Pons (tissue), 1 donor: ENCODE results near the gene CSKMT.
"Not testable (repeated sequence)": the region's sequence is repeated elsewhere in the genome, so short reads cannot be mapped to it uniquely, and the experiment has no call there.

Experiments used
- DNase-seq: peaks from one replicate; pipeline ENCODE4 v3.0.0-alpha.2; 2016; ENCODE audit warnings: low spot score

The CSKMT gene

GRCh38 chr11:62689421-62690183, 24.5 kb downstream of the CSKMT start, which contains the start of gene LRRN4CL:
Gene LRRN4CL, minus strand, starts transcription at chr11:62689530. Its CDS starts 1,022 bp downstream, at chr11:62688508.
- DNase-seq = no peak

GRCh38 chr11:62693624-62694023, 28.5 kb downstream of the CSKMT start:
- DNase-seq = not testable (repeated sequence)

DNA sequence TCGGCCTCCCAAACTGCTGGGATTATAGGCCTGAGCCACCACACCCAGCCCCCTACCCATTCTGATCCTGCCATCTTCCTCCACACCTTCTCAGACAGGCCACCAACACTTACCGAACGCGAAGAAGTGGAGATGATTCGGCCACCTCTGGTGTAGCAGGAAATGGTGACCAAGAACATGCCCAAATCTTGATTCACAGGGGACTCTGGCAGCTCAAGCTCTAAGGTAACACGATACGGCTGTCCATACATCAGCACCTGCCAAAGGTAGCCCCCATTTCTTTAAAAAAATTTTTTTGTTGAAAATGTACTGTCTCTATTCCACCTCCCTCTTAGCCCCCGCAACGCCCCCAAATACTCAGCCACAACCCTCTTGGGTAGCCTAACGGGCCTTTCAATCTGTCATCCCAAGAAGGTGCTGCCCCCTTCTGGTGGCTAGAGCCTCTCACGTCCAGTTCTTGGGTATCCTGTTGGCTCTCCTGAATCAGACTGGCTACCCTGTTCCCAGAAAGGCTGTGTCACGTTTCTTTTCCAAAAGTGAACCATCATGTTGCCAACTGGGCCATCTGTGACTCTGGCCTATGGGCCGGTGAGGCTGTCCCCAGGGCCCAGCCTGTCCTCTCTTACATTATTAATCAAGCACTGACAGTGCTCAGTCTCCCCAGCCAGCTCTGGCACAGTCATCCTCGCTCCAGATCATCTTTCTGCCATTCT, 29.5 kb downstream of the CSKMT start:
- DNase-seq = peak; percentile 91

DNA sequence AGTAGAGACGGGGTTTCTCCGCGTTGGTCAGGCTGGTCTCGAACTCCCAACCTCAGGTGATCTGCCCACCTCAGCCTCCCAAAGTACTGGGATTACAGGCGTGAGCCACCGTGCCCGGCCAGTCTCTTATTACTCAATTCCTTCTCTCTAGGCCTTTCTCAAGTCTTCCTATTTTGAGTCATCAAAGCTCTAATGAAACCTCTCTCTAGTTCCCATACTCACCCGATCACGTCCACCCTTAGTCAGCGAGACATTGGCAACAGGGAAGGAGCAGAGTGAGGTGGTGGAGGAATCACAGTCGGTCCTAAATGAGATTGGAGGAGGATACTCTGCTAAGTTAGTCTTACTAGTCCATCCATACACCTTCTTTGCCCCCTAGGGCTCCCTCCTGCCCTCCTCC, 37.1 kb downstream of the CSKMT start:
- DNase-seq = no peak

DNA sequence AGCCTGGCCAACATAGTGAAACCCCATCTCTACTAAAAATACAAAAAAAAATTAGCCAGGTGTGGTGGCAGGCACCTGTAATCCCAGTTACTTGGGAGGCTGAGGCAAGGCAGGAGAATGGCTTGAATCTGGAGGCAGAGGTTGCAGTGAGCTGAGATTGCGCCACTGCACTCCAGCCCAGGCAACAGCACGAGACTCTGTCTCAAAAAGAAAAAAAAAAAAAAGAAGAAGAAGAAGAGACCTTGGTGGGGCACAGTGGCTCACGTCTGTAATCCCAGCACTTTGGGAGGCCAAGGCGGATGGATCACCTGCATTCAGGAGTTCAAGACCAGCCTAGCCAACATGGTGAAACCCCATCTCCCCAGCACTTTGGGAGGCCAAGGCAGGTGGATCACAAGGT, 38.8 kb downstream of the CSKMT start:
- DNase-seq = not testable (repeated sequence)

DNA sequence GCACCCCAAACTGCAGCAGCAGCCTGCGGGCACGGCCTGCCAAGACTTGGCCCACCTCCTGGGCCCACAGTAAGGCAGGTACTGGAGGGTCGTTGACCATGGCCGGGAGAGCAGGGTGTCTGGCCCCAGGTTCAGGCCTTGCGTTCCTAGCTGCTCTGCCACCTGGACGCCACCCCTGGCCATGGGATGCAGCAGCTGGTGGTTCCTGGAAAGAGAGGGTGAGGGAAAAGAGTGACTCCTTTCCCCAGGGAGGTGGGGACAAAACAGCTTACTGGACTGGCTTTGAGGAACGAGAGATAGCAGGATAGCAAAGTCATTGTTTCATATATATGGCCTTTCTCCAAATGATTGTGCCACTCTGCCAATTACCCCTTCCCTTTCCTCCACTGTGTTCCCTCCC, 40.3 kb downstream of the CSKMT start:
- no peak for DNase-seq

DNA sequence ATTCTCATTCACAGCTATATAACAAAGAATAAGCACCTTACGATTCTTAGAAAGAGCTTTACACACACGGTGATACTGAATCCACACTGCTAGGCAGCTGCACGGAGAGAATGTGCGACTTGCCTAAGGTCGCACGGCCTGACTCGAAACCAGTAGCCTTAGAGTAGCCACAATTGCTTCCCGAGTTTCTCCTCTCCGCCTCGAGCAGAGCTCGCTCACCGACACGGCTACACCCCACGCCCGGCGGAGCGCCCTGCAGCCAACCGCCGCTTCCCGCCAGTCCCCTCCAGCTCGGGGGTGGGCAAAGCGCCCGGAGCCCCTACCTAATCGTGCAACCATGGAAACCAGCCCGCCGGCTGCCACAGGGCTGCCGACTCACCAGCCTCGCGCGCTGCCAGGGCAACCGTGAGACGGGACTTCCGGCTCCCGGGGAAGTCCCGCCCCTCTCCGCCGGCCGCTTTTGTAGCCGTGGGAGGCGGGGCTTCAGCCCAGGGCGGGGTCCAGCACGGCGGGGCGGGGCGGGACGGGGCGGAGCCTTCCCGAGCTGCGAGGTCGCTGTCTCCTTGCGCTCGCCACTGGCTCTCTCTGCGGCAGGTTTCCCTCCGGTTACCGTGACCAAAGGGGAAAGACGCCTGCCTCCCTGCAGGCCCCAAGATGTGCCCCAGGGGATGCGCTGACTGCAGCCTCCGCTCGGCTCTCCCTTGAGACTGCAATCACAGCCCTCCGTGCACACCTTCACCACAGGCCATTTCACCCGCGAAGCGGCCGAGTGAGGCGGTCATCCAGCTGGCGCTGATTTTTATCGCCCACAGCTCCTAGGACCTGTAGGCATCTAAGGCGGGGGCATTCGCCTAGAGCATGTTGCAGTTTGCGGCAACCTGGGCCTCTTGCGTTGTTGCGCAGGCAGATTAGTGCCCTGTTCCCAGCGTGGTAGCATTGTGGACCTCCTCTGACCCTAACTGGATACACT, 41.1 kb downstream of the CSKMT start:
- peak; percentile 90 for DNase-seq

- DNase-seq = no peak
Observed at GRCh38 chr11:62706850-62707247, 41.7 kb downstream of the CSKMT start.

GRCh38 chr11:62707277-62707861, 42.3 kb downstream of the CSKMT start, which contains the start of the genes BSCL2 and GNG3:
Gene BSCL2, minus strand, starts transcription at chr11:62707424. Its CDS starts 229 bp downstream, at chr11:62707195.
Gene GNG3, plus strand, starts transcription at chr11:62707676. Its CDS starts 620 bp downstream, at chr11:62708296.
- DNase-seq = peak; percentile 62

GRCh38 chr11:62708392-62708791, 43.3 kb downstream of the CSKMT start:
- no peak for DNase-seq

DNA sequence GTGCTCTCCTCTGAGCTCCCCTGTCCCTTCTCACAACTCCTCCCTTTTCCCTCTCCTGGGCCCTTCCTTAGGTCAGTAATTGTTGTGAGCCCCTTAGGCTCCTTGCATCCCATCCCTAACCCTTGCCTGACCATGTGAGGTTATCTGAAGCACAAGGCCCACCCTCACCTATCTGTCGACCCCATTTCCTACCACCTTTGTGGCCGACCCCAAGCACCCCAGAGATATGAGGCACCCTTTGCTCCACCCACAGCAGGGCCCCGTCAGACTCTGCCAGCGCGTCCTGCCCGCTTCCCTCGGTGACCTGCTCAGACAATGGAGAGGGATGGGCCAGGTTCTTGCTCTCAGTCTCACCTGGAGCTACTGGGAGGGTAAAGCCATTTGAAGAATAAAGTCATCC, 43.7 kb downstream of the CSKMT start:
- DNase-seq = no peak

- DNase-seq = peak; percentile 98
Observed at GRCh38 chr11:62709247-62710000, 44.3 kb downstream of the CSKMT start.

DNA sequence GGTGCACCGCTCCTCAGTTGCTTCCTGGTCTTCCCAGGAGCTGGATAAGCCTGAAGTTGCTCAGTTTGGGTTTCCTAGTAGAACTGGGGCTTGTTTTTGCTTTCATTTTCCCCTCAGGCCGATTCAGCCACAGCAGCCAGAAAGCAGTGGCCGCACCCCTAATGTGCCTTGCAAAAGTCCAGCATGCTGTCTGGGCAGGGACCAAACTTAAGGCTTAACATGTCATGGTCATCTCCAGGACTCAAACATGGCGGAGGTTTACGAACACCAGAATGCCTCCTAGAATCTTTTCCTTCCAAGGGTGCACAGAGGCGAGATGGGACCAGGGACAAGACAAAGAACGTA, 44.9 kb downstream of the CSKMT start:
- DNase-seq = no peak

GRCh38 chr11:62712276-62712812, 47.2 kb downstream of the CSKMT start:
- no peak for DNase-seq

DNA sequence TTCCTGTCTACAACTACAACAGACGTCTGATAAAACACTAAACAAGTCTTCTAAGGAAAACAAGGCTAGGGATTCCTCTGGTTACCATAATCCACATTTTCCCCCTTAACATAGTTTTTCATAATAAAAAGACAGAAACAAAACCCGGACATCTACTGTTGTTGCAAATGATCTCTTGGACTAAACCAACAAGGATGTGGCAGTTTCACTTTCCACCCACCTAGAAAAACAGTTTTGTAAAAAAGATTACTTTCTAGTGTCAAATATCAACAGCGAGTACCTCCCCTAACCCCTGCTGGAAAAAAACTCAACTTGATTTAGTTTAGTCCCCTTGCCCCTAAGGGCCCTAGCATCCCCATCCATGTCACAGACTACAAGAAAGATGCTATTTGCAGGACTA, 47.7 kb downstream of the CSKMT start:
- no peak for DNase-seq

GRCh38 chr11:62713343-62713742, 48.2 kb downstream of the CSKMT start:
- DNase-seq = no peak

DNA sequence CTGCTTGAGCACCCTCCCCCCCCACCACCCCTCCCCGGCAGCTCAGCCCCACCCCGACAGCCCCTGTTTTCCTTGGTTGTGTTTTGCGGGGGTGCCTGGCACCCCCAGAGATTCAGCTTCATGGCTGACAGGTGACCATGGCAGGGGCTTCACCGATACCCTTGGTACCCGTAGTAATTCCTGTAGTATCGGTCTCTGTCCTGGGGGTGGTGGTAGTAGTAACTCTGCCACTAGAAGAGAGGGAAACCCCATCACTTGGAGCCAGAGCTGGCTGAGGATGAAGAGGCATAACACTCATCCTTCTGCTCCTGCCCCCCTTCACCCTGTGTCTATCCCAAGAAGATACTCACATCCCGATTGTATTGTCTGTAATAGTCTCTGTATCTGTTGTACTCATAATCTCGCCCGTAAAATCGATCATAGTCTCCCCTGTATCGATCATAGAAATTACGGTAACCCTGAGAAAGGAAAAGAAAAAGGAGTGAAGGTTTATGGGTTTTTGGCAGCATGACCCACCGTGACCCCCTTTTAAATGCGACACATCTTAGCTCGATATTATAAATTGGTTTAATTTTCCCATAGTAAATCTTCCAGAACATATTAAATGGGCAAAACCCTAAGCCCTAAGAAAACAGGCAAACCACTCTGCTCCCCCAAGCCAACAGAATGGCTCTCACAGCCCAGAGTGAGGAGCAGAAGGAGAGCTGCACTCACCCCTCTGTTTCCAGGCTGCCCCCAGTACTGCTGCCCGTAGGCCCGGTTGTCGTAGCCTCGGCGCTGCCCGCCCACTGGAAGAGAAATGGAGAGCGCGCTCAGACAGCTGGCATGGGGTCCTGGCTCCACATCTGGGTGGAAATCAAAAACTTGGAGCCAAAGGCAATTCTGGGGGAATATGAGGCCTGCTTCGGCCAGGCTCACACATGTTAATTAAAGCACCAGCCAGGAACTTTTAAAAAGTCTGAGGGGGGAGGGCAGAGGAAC, 50.3 kb downstream of the CSKMT start:
- DNase-seq = no peak

DNA sequence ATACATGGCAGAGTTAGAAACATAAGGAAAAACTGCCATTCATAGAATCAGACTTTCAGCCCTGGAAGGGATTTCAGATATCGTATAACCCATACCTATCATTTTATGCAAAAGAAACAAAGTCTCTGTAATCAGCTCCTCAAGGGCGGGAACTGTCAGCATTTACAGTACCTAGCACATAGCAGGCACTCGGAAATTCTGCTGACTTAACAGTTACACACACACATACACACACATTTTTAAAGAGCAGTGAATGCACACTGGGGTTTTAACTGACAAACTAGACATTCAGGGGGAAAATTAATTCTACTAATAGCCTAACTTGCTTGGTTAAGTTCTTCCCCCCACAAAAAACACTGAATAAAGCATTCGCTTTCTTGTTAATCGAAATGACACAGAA, 51.1 kb downstream of the CSKMT start:
- no peak for DNase-seq

DNA sequence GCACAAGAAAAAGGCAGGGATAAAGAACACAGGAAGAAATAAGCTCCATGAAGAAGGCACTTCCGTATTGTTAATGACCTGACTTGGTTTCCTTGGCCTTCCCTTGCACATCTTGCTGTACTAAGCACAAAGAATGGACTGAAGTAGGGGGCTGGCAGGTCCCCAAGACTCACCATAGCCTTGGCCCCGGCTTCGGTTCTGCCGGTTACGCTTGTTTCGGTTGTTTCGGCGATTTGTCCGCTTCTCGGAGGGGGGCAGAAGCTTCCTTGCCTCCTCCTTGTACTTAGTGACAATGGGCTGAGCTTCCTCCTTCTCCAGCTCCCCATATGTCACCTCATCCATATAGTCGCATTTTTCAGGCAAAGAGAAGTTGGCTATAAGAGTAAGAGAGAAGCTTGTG, 51.7 kb downstream of the CSKMT start:
- DNase-seq = no peak
